RWPE2 (cell line): ENCODE data around the gene DDI2.
"Not testable (repeated sequence)": the region's sequence is repeated elsewhere in the genome, so short reads cannot be mapped to it uniquely, and the experiment has no call there.

Experiments
- ATAC-seq: fragments of 200-7000 bp; cut with Tn5 transposase; 3 replicates; pipeline ENCODE4 v1.9.1; 2021; ENCODE audit warnings: low read depth
- DNase-seq: peaks from one replicate; pipeline ENCODE4 v3.0.0-alpha.2; 2020; ENCODE audit warnings: low spot score
- H3K27ac ChIP-seq: fragments of 450-650 bp; 2 replicates; pipeline ENCODE4 v1.5.1; 2017; ENCODE audit warnings: mild to moderate bottlenecking; ENCODE audit not compliant: poor library complexity, severe bottlenecking
- H3K27me3 ChIP-seq: fragments of 250-450 bp; sonication (Bioruptor Pico); 2 replicates; pipeline ENCODE4 v1.5.1; 2021; ENCODE audit warnings: mild to moderate bottlenecking, moderate library complexity; ENCODE audit not compliant: insufficient read depth, poor library complexity, severe bottlenecking
- H3K36me3 ChIP-seq: fragments of 250-450 bp; sonication (Bioruptor Pico); 2 replicates; pipeline ENCODE4 v1.5.1; 2020; ENCODE audit warnings: low read depth, mild to moderate bottlenecking, moderate library complexity
- H3K4me1 ChIP-seq: fragments of 250-450 bp; sonication (Bioruptor Pico); 2 replicates; pipeline ENCODE4 v1.5.1; 2021; ENCODE audit warnings: mild to moderate bottlenecking, moderate library complexity; ENCODE audit not compliant: insufficient read depth, poor library complexity, severe bottlenecking
- H3K4me3 ChIP-seq: fragments of 250-450 bp; sonication (Bioruptor Pico); 2 replicates; pipeline ENCODE4 v1.5.1; 2021; ENCODE audit warnings: mild to moderate bottlenecking, moderate library complexity; ENCODE audit not compliant: severe bottlenecking
- H3K9me3 ChIP-seq: fragments of 250-450 bp; sonication (Bioruptor Pico); 2 replicates; pipeline ENCODE4 v1.5.1; 2021; ENCODE audit warnings: mild to moderate bottlenecking, moderate library complexity; ENCODE audit not compliant: severe bottlenecking
- CTCF ChIP-seq: fragments of 450-650 bp; IDR thresholded peaks from one replicate; pipeline ENCODE4 v1.5.1; 2017; ENCODE audit warnings: mild to moderate bottlenecking, moderate library complexity; ENCODE audit not compliant: poor library complexity, severe bottlenecking

The DDI2 gene

GRCh38 chr1:15640667-15641066 lies 23.4 kb downstream of the DDI2 start:
- Histone ChIP-seq H3K4me1 (no peaks in the 10 kb centered on the region), H3K27me3 (no peaks in the 10 kb centered on the region), H3K4me3 (no peak overlapping the region), H3K27ac (no peak overlapping the region), H3K9me3 (no peaks in the 10 kb centered on the region), H3K36me3 (peaks cover 82% of the 10 kb centered on the region)
- no peak for TF ChIP-seq CTCF
- DNase-seq (no peak), ATAC-seq (no peak)

GRCh38 chr1:15649937-15650336 lies 32.7 kb downstream of the DDI2 start:
- ATAC-seq = no peak
- Histone ChIP-seq H3K9me3 (no peaks in the 10 kb centered on the region), H3K36me3 (peaks cover 77% of the 10 kb centered on the region), H3K27me3 (no peaks in the 10 kb centered on the region), H3K4me1 (peaks cover 3% of the 10 kb centered on the region), H3K27ac (no peak overlapping the region), H3K4me3 (no peak overlapping the region)
- no peak for TF ChIP-seq CTCF
- DNase-seq = no peak

- DNase-seq = no peak
- peaks cover 8% of the 10 kb centered on the region for H3K4me1 ChIP-seq
- peaks cover 74% of the 10 kb centered on the region for H3K36me3 ChIP-seq
These were observed 33.2 kb downstream of the DDI2 start for GRCh38 chr1:15650433-15650832.

GRCh38 chr1:15652130-15652529 lies 34.9 kb downstream of the DDI2 start:
- DNase-seq, H3K27me3 ChIP-seq, ATAC-seq, H3K4me3 ChIP-seq, H3K9me3 ChIP-seq, H3K27ac ChIP-seq: not testable (repeated sequence)
- Histone ChIP-seq H3K36me3 (peaks cover 75% of the 10 kb centered on the region), H3K4me1 (peaks cover 12% of the 10 kb centered on the region)

More at GRCh38 chr1:15650433-15650832, 33.2 kb downstream of the DDI2 start:
- Histone ChIP-seq H3K27me3 (no peaks in the 10 kb centered on the region), H3K9me3 (no peaks in the 10 kb centered on the region), H3K4me3 (no peak overlapping the region), H3K27ac (no peak overlapping the region)
- no peak for ATAC-seq
- no peak for TF ChIP-seq CTCF

- Histone ChIP-seq H3K9me3 (no peaks in the 10 kb centered on the region), H3K27ac (no peak overlapping the region), H3K27me3 (no peaks in the 10 kb centered on the region), H3K4me1 (peaks cover 12% of the 10 kb centered on the region), H3K4me3 (no peak overlapping the region), H3K36me3 (peaks cover 78% of the 10 kb centered on the region)
- no peak for DNase-seq
- no peak for ATAC-seq
- TF ChIP-seq CTCF = no peak
These were observed 36.9 kb downstream of the DDI2 start for GRCh38 chr1:15654091-15654690.
